B cell (primary cell): ENCODE results near the gene TMEM209. TPM values are rescaled to one million over a fixed set of nuclear protein-coding genes. Genes with fewer than 3 reads are reported as not detected.

ENCODE experiments used
- ATAC-seq: fragments of 200-7000 bp; cut with Tn5 transposase; one replicate; pipeline ENCODE4 v1.10.0; 2021; ENCODE audit warnings: low read depth, mild to moderate bottlenecking, moderate number of reproducible peaks, moderate library complexity
- CTCF ChIA-PET: fragments of 350-600 bp; sonication (Branson Sonifier 250); formaldehyde crosslinking; loops from one replicate; lab custom pipeline; 2021; ENCODE audit warnings: antibody characterized with exemption, inconsistent platforms; lab: Charles Lee
- POLR2A ChIA-PET: fragments of 350-600 bp; sonication (Branson Sonifier 250); formaldehyde crosslinking; loops from one replicate; lab custom pipeline; 2021; ENCODE audit warnings: antibody characterized with exemption; lab: Charles Lee
- DNase-seq: peaks from one replicate; pipeline ENCODE4 v3.0.0; 2013
- H2AFZ ChIP-seq: 2 replicates; pipeline ENCODE4 v1.6.1; 2012; ENCODE audit warnings: mild to moderate bottlenecking, low read depth, low read length; ENCODE audit not compliant: insufficient read depth, poor library complexity, severe bottlenecking
- H3K27ac ChIP-seq, 2 donors: 1 replicate in 1 of 2; 2 replicates in 1 of 2; pipeline ENCODE4 v1.5.1; 2012 to 2013; ENCODE audit warnings: low read length in 2 of 2, mild to moderate bottlenecking in 2 of 2, moderate library complexity in 1 of 2
- H3K27me3 ChIP-seq, 4 experiments: fragments of 200-600 bp in 1 of 4; sonication (generic) in 1 of 4; replicated peaks in 1 of 4; 1 replicate in 2 of 4; 2 replicates in 2 of 4; pipeline versions ENCODE4 v1.6.1 to v1.7.0; 2013 to 2016; ENCODE audit warnings: low read length in 3 of 4, mild to moderate bottlenecking in 2 of 4, mixed read lengths in 1 of 4, moderate library complexity in 1 of 4; ENCODE audit not compliant: insufficient read depth in 4 of 4, control insufficient read depth in 3 of 4; ENCODE audit errors: control extremely low read depth in 1 of 4
- H3K36me3 ChIP-seq, 2 experiments: replicated peaks in 1 of 2; 1 replicate in 1 of 2; 2 replicates in 1 of 2; pipeline versions ENCODE4 v1.6.1 to v1.7.1; 2013; ENCODE audit warnings: low read length in 1 of 2; ENCODE audit not compliant: insufficient read depth in 2 of 2, control insufficient read depth in 1 of 2; ENCODE audit errors: control extremely low read depth in 1 of 2, extremely low read depth in 1 of 2
- H3K4me1 ChIP-seq, 2 donors: fragments of 200-600 bp in 1 of 2; sonication (generic) in 1 of 2; 1 replicate in 1 of 2; 2 replicates in 1 of 2; pipeline versions ENCODE4 v1.5.1 to v1.6.1; 2013 to 2017; ENCODE audit warnings: low read length in 2 of 2; ENCODE audit not compliant: control insufficient read depth in 2 of 2, insufficient read depth in 2 of 2
- H3K4me2 ChIP-seq: replicated peaks from 2 replicates; pipeline ENCODE3; 2012; ENCODE audit warnings: mild to moderate bottlenecking, low read depth, low read length; ENCODE audit not compliant: poor library complexity, severe bottlenecking
- H3K4me3 ChIP-seq, 5 experiments: fragments of 200-600 bp in 1 of 5; sonication (generic) in 1 of 5; 1 replicate in 3 of 5; 2 replicates in 2 of 5; pipeline versions ENCODE4 v1.5.1 to v1.7.0; 2011 to 2016; ENCODE audit warnings: low read length in 4 of 5, mild to moderate bottlenecking in 4 of 5, low read depth in 2 of 5, control low read depth in 1 of 5, moderate library complexity in 1 of 5; ENCODE audit not compliant: insufficient read depth in 1 of 5; ENCODE audit errors: control extremely low read depth in 1 of 5, extremely low read depth in 1 of 5
- H3K79me2 ChIP-seq: fragments of 200-600 bp; sonication (generic); one replicate; pipeline ENCODE4 v1.6.0; 2016; ENCODE audit warnings: low read length; ENCODE audit not compliant: control insufficient read depth, insufficient read depth
- H3K9ac ChIP-seq: fragments of 200-600 bp; sonication (generic); 2 replicates; pipeline ENCODE4 v1.6.1; 2017; ENCODE audit warnings: mild to moderate bottlenecking, low read length, moderate library complexity
- H3K9me3 ChIP-seq, 3 donors: one replicate each; pipeline versions ENCODE4 v1.6.1 to v1.7.1; 2013; ENCODE audit warnings: low read length in 2 of 3; ENCODE audit not compliant: control insufficient read depth in 2 of 3, insufficient read depth in 1 of 3; ENCODE audit errors: control extremely low read depth in 1 of 3
- H4K20me1 ChIP-seq: 2 replicates; pipeline ENCODE4 v1.6.0; 2012; ENCODE audit warnings: mild to moderate bottlenecking, low read length; ENCODE audit not compliant: insufficient read depth, control insufficient read depth, poor library complexity, severe bottlenecking
- H3K27ac Mint-ChIP-seq: one replicate; pipeline ENCODE4 v1.8.0; 2021; ENCODE audit warnings: mixed read lengths
- H3K27me3 Mint-ChIP-seq: one replicate; pipeline ENCODE4 v1.8.0; 2021; ENCODE audit warnings: mixed read lengths
- H3K4me1 Mint-ChIP-seq: one replicate; pipeline ENCODE4 v1.8.0; 2021; ENCODE audit warnings: mixed read lengths
- H3K4me3 Mint-ChIP-seq: one replicate; pipeline ENCODE4 v1.8.0; 2021; ENCODE audit warnings: mixed read lengths
- H3K9me3 Mint-ChIP-seq: one replicate; pipeline ENCODE4 v1.8.0; 2022; ENCODE audit warnings: mixed read lengths; ENCODE audit not compliant: insufficient read depth
- CTCF ChIP-seq: fragments of 200-600 bp; IDR thresholded peaks from one replicate; pipeline ENCODE4 v1.8.0; 2022; ENCODE audit warnings: antibody characterized with exemption, mild to moderate bottlenecking
- EZH2 ChIP-seq: IDR thresholded peaks from 2 replicates; pipeline ENCODE4 v1.6.1; 2012; ENCODE audit warnings: borderline replicate concordance, low read depth, mild to moderate bottlenecking, moderate library complexity, low read length; ENCODE audit not compliant: insufficient read depth, poor library complexity, severe bottlenecking
- WGBS: methylation state at CpG from one replicate; pipeline ENCODE4 v1.1.5; 2013; ENCODE audit warnings: missing lambda C conversion rate; ENCODE audit not compliant: insufficient coverage; 5-methylcytosine and 5-hydroxymethylcytosine counted together
- intact Hi-C: fragments of 100-400 bp; cut with micrococcal nuclease; formaldehyde crosslinking; loops from one replicate; pipeline ENCODE4 v1.10.0; 2022
- polyA plus RNA-seq: library from polyadenylated mRNA; depleted of rRNA; stranded (reverse); fragments of >200 nt; gene quantifications from 2 replicates; pipeline ENCODE4 v1.2.3, GENCODE V29; 2012
- total RNA-seq, 2 donors: library from RNA; stranded (reverse); fragments of 120-200 nt in 1 of 2; gene quantifications; 1 replicate in 1 of 2; 2 replicates in 1 of 2; pipeline versions ENCODE4 v1.2.3 to v1.2.4, GENCODE V29; 2013 to 2022

Gene TMEM209
- total and polyA plus RNA-seq, 2 donors (not counting 1 experiment from before 2014, with no cell fraction given) = 15.8 to 35.8 TPM

- no peaks in the 10 kb centered on the region for H3K9me3 ChIP-seq
- DNase-seq = no peak
- no peak for ATAC-seq
- H3K4me1 Mint-ChIP-seq = no peaks in the 10 kb centered on the region
- H3K27ac ChIP-seq = no peak overlapping the region
- no peak overlapping the region for H3K4me2 ChIP-seq
- H3K9ac ChIP-seq = no peak overlapping the region
- H3K4me3 ChIP-seq = no peak overlapping the region
- H3K4me3 Mint-ChIP-seq = no peak overlapping the region
- ChIA-PET CTCF (interaction anchor here (1.6 kb wide), 1 partner anchor 37 kb away, joined by 4 read pairs; no protein-coding TSS in a partner anchor), POLR2A (no interaction called here)
- H3K36me3 ChIP-seq = peaks cover 15 to 63% of the 10 kb centered on the region in 2 experiments
- no peak for TF ChIP-seq CTCF
- TF ChIP-seq EZH2 = no peak
- WGBS = 90% methylated on average over 2 of the region's 4 CpGs
- H2AFZ ChIP-seq = no peak overlapping the region
- H3K27ac Mint-ChIP-seq = no peak overlapping the region
- H3K27me3 ChIP-seq = no peaks in the 10 kb centered on the region
- intact Hi-C loops = no loop called here
- H3K79me2 ChIP-seq = no peaks in the 10 kb centered on the region
- no peaks in the 10 kb centered on the region for H3K4me1 ChIP-seq
- no peaks in the 10 kb centered on the region for H3K9me3 Mint-ChIP-seq
- no peaks in the 10 kb centered on the region for H4K20me1 ChIP-seq
- no peaks in the 10 kb centered on the region for H3K27me3 Mint-ChIP-seq
Observed at GRCh38 chr7:130178251-130178650, 27.0 kb downstream of the TMEM209 start.

GRCh38 chr7:130174237-130174959 is 30.8 kb downstream of the TMEM209 start:
- no CpG with 5 or more reads among the region's 4 CpGs for WGBS
- DNase-seq (no peak), ATAC-seq (no peak)
- Histone ChIP-seq H3K4me3 (no peak overlapping the region), H4K20me1 (no peaks in the 10 kb centered on the region), H3K27me3 (no peaks in the 10 kb centered on the region), H3K4me2 (no peak overlapping the region), H3K9ac (no peak overlapping the region), H2AFZ (no peak overlapping the region), H3K36me3 (peaks cover 14 to 49% of the 10 kb centered on the region in 2 experiments), H3K9me3 (no peaks in the 10 kb centered on the region), H3K79me2 (no peaks in the 10 kb centered on the region), H3K27ac (no peak overlapping the region), H3K4me1 (no peaks in the 10 kb centered on the region)
- intact Hi-C loops = no loop called here
- TF ChIP-seq EZH2 (no peak), CTCF (no peak)
- ChIA-PET POLR2A (no interaction called here), CTCF (no interaction called here)
- Mint-ChIP-seq H3K27ac (no peak overlapping the region), H3K4me1 (no peaks in the 10 kb centered on the region), H3K27me3 (no peaks in the 10 kb centered on the region), H3K4me3 (no peak overlapping the region), H3K9me3 (no peaks in the 10 kb centered on the region)
